K562 (cell line): Measurements from ENCODE around the gene TPM4.

Experiments used
- EZH2 ChIP-seq: IDR thresholded peaks from 2 replicates; pipeline ENCODE4 v1.6.1; 2012; ENCODE audit warnings: low read depth, mild to moderate bottlenecking, inconsistent platforms, low read length, borderline replicate concordance
- ZBTB1 ChIP-seq: sonication (generic); formaldehyde crosslinking; IDR thresholded peaks from 2 replicates; pipeline ENCODE4 v1.8.1; 2023; ENCODE audit warnings: missing genetic modification reagents, low read depth, mild to moderate bottlenecking, borderline replicate concordance
- ZNF121 ChIP-seq: sonication (generic); formaldehyde crosslinking; conservative IDR thresholded peaks from 2 replicates; pipeline ENCODE4 v1.8.0; 2022; ENCODE audit warnings: missing genetic modification reagents
- ZNF589 ChIP-seq: fragments of 200-800 bp; sonication (Bioruptor generic); IDR thresholded peaks from 2 replicates; pipeline ENCODE4 v1.6.1; 2016; ENCODE audit warnings: low read depth, missing genetic modification characterization, missing compliant biosample characterization
- TF ChIP-seq, protein P1 (sequence below): sonication (generic); IDR thresholded peaks from 2 replicates; pipeline ENCODE4 v1.6.1; 2016
- TF ChIP-seq, protein P2 (sequence below): sonication (generic); formaldehyde crosslinking; IDR thresholded peaks from 2 replicates; pipeline ENCODE4 v1.8.1; 2023; ENCODE audit warnings: mild to moderate bottlenecking, missing genetic modification reagents
- TF ChIP-seq, protein P3 (sequence below), 3 experiments: IDR thresholded peaks in 2 of 3; conservative IDR thresholded peaks in 1 of 3; 2 replicates each; pipeline ENCODE4 v1.5.1; 2011 to 2012; ENCODE audit warnings: low read length in 3 of 3, mild to moderate bottlenecking in 3 of 3, control low read depth in 2 of 3, improper control_type of control experiment in 1 of 3, inconsistent platforms in 1 of 3, low read depth in 1 of 3, mixed read lengths in 1 of 3, moderate library complexity in 1 of 3; ENCODE audit not compliant: insufficient read depth in 2 of 3
- TF ChIP-seq, protein P4 (sequence below): sonication (generic); formaldehyde crosslinking; IDR thresholded peaks from 2 replicates; pipeline ENCODE4 v1.8.1; 2022; ENCODE audit warnings: missing genetic modification reagents
- TF ChIP-seq, protein P5 (sequence below): fragments of 250-450 bp; sonication (Bioruptor Pico); IDR thresholded peaks from 2 replicates; pipeline ENCODE4 v1.8.0; 2022; ENCODE audit warnings: moderate library complexity, mild to moderate bottlenecking, inconsistent platforms
- TF ChIP-seq, protein P6 (sequence below): IDR thresholded peaks from 2 replicates; pipeline ENCODE4 v1.6.1; 2014; ENCODE audit warnings: antibody characterized with exemption

DNA sequence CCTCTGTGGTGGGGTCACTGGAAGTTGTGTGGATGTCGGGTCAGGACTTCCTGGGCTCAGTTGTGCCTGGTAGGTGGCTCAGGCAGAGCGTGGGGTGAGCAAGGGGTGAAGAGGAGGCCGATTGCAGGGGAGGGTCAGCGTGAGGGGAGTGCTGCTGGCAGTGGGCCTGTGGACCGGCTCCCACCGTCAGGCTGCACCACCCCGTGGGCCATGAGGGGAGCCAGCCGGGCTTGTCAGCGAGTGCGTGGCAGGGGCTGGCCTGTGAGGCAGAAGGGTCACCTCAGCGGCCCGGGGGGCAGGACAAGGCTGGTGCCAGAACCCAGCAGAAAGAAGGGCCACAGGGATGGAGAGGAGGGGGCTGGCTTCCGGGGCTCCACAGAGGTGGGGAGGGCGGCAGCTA, 48.7 kb downstream of the TPM4 start:
- TF ChIP-seq, protein P1, sequence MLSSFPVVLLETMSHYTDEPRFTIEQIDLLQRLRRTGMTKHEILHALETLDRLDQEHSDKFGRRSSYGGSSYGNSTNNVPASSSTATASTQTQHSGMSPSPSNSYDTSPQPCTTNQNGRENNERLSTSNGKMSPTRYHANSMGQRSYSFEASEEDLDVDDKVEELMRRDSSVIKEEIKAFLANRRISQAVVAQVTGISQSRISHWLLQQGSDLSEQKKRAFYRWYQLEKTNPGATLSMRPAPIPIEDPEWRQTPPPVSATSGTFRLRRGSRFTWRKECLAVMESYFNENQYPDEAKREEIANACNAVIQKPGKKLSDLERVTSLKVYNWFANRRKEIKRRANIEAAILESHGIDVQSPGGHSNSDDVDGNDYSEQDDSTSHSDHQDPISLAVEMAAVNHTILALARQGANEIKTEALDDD = no peak
- no peak for TF ChIP-seq ZNF121 (CRISPR knock-in tag)
- TF ChIP-seq, protein P2, sequence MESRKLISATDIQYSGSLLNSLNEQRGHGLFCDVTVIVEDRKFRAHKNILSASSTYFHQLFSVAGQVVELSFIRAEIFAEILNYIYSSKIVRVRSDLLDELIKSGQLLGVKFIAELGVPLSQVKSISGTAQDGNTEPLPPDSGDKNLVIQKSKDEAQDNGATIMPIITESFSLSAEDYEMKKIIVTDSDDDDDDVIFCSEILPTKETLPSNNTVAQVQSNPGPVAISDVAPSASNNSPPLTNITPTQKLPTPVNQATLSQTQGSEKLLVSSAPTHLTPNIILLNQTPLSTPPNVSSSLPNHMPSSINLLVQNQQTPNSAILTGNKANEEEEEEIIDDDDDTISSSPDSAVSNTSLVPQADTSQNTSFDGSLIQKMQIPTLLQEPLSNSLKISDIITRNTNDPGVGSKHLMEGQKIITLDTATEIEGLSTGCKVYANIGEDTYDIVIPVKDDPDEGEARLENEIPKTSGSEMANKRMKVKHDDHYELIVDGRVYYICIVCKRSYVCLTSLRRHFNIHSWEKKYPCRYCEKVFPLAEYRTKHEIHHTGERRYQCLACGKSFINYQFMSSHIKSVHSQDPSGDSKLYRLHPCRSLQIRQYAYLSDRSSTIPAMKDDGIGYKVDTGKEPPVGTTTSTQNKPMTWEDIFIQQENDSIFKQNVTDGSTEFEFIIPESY (CRISPR knock-in tag) = no peak
- no peak for TF ChIP-seq EZH2
- TF ChIP-seq, protein P3, sequence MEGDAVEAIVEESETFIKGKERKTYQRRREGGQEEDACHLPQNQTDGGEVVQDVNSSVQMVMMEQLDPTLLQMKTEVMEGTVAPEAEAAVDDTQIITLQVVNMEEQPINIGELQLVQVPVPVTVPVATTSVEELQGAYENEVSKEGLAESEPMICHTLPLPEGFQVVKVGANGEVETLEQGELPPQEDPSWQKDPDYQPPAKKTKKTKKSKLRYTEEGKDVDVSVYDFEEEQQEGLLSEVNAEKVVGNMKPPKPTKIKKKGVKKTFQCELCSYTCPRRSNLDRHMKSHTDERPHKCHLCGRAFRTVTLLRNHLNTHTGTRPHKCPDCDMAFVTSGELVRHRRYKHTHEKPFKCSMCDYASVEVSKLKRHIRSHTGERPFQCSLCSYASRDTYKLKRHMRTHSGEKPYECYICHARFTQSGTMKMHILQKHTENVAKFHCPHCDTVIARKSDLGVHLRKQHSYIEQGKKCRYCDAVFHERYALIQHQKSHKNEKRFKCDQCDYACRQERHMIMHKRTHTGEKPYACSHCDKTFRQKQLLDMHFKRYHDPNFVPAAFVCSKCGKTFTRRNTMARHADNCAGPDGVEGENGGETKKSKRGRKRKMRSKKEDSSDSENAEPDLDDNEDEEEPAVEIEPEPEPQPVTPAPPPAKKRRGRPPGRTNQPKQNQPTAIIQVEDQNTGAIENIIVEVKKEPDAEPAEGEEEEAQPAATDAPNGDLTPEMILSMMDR (IDR thresholded peaks at IDR 0.05 in 2 of 3, conservative IDR thresholded peaks at IDR 0.05 in 1 of 3; ENCODE audit: insufficient read depth in 2 of 3, low read depth in 1 of 3, low read length in 3 of 3) = no peak
- no peak for TF ChIP-seq ZNF589
- TF ChIP-seq ZBTB1 (CRISPR knock-in tag) = no peak
- TF ChIP-seq, protein P4, sequence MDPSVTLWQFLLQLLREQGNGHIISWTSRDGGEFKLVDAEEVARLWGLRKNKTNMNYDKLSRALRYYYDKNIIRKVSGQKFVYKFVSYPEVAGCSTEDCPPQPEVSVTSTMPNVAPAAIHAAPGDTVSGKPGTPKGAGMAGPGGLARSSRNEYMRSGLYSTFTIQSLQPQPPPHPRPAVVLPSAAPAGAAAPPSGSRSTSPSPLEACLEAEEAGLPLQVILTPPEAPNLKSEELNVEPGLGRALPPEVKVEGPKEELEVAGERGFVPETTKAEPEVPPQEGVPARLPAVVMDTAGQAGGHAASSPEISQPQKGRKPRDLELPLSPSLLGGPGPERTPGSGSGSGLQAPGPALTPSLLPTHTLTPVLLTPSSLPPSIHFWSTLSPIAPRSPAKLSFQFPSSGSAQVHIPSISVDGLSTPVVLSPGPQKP = no peak
- TF ChIP-seq, protein P5, sequence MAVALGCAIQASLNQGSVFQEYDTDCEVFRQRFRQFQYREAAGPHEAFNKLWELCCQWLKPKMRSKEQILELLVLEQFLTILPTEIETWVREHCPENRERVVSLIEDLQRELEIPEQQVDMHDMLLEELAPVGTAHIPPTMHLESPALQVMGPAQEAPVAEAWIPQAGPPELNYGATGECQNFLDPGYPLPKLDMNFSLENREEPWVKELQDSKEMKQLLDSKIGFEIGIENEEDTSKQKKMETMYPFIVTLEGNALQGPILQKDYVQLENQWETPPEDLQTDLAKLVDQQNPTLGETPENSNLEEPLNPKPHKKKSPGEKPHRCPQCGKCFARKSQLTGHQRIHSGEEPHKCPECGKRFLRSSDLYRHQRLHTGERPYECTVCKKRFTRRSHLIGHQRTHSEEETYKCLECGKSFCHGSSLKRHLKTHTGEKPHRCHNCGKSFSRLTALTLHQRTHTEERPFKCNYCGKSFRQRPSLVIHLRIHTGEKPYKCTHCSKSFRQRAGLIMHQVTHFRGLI = no peak
- TF ChIP-seq, protein P6, sequence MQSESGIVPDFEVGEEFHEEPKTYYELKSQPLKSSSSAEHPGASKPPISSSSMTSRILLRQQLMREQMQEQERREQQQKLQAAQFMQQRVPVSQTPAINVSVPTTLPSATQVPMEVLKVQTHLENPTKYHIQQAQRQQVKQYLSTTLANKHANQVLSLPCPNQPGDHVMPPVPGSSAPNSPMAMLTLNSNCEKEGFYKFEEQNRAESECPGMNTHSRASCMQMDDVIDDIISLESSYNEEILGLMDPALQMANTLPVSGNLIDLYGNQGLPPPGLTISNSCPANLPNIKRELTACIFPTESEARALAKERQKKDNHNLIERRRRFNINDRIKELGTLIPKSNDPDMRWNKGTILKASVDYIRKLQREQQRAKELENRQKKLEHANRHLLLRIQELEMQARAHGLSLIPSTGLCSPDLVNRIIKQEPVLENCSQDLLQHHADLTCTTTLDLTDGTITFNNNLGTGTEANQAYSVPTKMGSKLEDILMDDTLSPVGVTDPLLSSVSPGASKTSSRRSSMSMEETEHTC = no peak
